Esophagus squamous epithelium (tissue), 5 donors: ENCODE measurements around the gene RALGAPA1. TPM values are rescaled to one million over a fixed set of nuclear protein-coding genes. Genes with fewer than 3 reads are reported as not detected.

Source experiments
- DNase-seq: peaks from one replicate; lab custom pipeline; 2025; lab: John Stamatoyannopoulos, UW
- H3K27ac ChIP-seq, 4 donors: fragments of 200-600 bp; sonication (generic); one replicate each; pipeline ENCODE4 v1.5.1; 2016 to 2019; ENCODE audit warnings: mild to moderate bottlenecking in 1 of 4
- H3K27me3 ChIP-seq, 4 donors: fragments of 200-600 bp; sonication (generic); 1 replicate in 3 of 4; 2 replicates in 1 of 4; pipeline versions ENCODE4 v1.5.1 to v1.6.0; 2017 to 2021; ENCODE audit warnings: antibody characterized with exemption in 1 of 4
- H3K36me3 ChIP-seq, 3 donors: fragments of 200-600 bp; sonication (generic); one replicate each; pipeline ENCODE4 v1.5.1; 2016 to 2019
- H3K4me1 ChIP-seq, 3 donors: fragments of 200-600 bp; sonication (generic); one replicate each; pipeline ENCODE4 v1.5.1; 2017 to 2019
- H3K4me3 ChIP-seq, 4 donors: fragments of 200-600 bp; sonication (generic); 1 replicate in 3 of 4; 2 replicates in 1 of 4; pipeline ENCODE4 v1.5.1; 2016 to 2019; ENCODE audit warnings: mild to moderate bottlenecking in 2 of 4, moderate library complexity in 1 of 4
- H3K9me3 ChIP-seq, 3 donors: fragments of 200-600 bp; sonication (generic); one replicate each; pipeline ENCODE4 v1.5.1; 2016 to 2019
- POLR2A ChIP-seq, 4 donors: fragments of 450-650 bp; IDR thresholded peaks; one replicate each; pipeline ENCODE4 v1.6.1; 2017; ENCODE audit warnings: antibody characterized with exemption in 4 of 4, mild to moderate bottlenecking in 4 of 4, moderate library complexity in 3 of 4
- WGBS, 2 donors: methylation state at CpG; one replicate each; pipeline ENCODE4 v1.1.5; 2018; 5-methylcytosine and 5-hydroxymethylcytosine counted together
- intact Hi-C: fragments of 100-400 bp; cut with DNase I; formaldehyde crosslinking; loops from one replicate; pipeline ENCODE4 v1.15.0; 2022
- total RNA-seq, 4 donors: library from RNA; depleted of rRNA; stranded (reverse); fragments of >200 nt; gene quantifications; one replicate each; pipeline ENCODE4 v1.1.0, GENCODE V29; 2016
- TF ChIP-seq, protein P1 (sequence below), 6 experiments: fragments of 450-650 bp in 4 of 6; fragments of 200-600 bp in 2 of 6; sonication (generic) in 2 of 6; IDR thresholded peaks; one replicate each; pipeline ENCODE4 v1.5.1; 2016 to 2019; ENCODE audit warnings: antibody characterized with exemption in 6 of 6, mild to moderate bottlenecking in 4 of 6, moderate library complexity in 4 of 6
- donor health status: DM: yes; HTN: yes; CAD: no.

Gene RALGAPA1
- total RNA-seq, 4 donors from 2014 or later: 22.5 to 78.6 (median 39.8) TPM

GRCh38 chr14:35531960-35532747 lies 276.9 kb downstream of the RALGAPA1 start:
- peaks cover 26 to 33% (median 27%) of the 10 kb centered on the region in 3 donors for H3K4me1 ChIP-seq
- no peak for DNase-seq
- H3K27me3 ChIP-seq: peaks cover 4 to 84% (median 28%) of the 10 kb centered on the region in 4 donors

GRCh38 chr14:35526962-35527361 lies 282.1 kb downstream of the RALGAPA1 start:
- H3K36me3 ChIP-seq: no peaks in the 10 kb centered on the region
- H3K4me3 ChIP-seq: no peak overlapping the region
- TF ChIP-seq POLR2A (IDR thresholded peaks at IDR 0.05): no peak
- 83 to 84% methylated on average over 2 of the region's 2 CpGs for WGBS, 2 donors
- no peaks in the 10 kb centered on the region for H3K9me3 ChIP-seq
- H3K27me3 ChIP-seq: peaks cover 0 to 36% (median 5%) of the 10 kb centered on the region in 4 donors
- H3K4me1 ChIP-seq: no peaks in the 10 kb centered on the region
- H3K27ac ChIP-seq: no peak overlapping the region
- DNase-seq: no peak
- intact Hi-C loops: no loop called here

More at GRCh38 chr14:35531960-35532747, 276.9 kb downstream of the RALGAPA1 start:
- intact Hi-C loops: no loop called here
- no peak overlapping the region for H3K27ac ChIP-seq
- no peak overlapping the region for H3K4me3 ChIP-seq
- H3K9me3 ChIP-seq: no peaks in the 10 kb centered on the region
- TF ChIP-seq POLR2A (IDR thresholded peaks at IDR 0.05): no peak
- TF ChIP-seq, protein P1, sequence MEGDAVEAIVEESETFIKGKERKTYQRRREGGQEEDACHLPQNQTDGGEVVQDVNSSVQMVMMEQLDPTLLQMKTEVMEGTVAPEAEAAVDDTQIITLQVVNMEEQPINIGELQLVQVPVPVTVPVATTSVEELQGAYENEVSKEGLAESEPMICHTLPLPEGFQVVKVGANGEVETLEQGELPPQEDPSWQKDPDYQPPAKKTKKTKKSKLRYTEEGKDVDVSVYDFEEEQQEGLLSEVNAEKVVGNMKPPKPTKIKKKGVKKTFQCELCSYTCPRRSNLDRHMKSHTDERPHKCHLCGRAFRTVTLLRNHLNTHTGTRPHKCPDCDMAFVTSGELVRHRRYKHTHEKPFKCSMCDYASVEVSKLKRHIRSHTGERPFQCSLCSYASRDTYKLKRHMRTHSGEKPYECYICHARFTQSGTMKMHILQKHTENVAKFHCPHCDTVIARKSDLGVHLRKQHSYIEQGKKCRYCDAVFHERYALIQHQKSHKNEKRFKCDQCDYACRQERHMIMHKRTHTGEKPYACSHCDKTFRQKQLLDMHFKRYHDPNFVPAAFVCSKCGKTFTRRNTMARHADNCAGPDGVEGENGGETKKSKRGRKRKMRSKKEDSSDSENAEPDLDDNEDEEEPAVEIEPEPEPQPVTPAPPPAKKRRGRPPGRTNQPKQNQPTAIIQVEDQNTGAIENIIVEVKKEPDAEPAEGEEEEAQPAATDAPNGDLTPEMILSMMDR (IDR thresholded peaks at IDR 0.05): no peak
- no peaks in the 10 kb centered on the region for H3K36me3 ChIP-seq
- 91 to 100% methylated on average over 1 of the region's 1 CpG for WGBS, 2 donors

GRCh38 chr14:35525695-35526094 lies 283.4 kb downstream of the RALGAPA1 start:
- Histone ChIP-seq H3K27ac (no peak overlapping the region), H3K36me3 (no peaks in the 10 kb centered on the region), H3K27me3 (peaks cover 0 to 24% (median 0%) of the 10 kb centered on the region in 4 donors), H3K4me1 (no peaks in the 10 kb centered on the region), H3K9me3 (no peaks in the 10 kb centered on the region), H3K4me3 (no peak overlapping the region)
- intact Hi-C loops: no loop called here
- 90 to 92% methylated on average over 3 of the region's 3 CpGs for WGBS, 2 donors
- TF ChIP-seq, protein P1 (IDR thresholded peaks at IDR 0.05): no peak
- TF ChIP-seq POLR2A (IDR thresholded peaks at IDR 0.05): no peak
- DNase-seq: no peak

- TF ChIP-seq POLR2A (IDR thresholded peaks at IDR 0.05): no peak
- TF ChIP-seq, protein P1 (IDR thresholded peaks at IDR 0.05): no peak
- no peaks in the 10 kb centered on the region for H3K4me1 ChIP-seq
- intact Hi-C loops: no loop called here
- no peak for DNase-seq
- H3K36me3 ChIP-seq: no peaks in the 10 kb centered on the region
- no peaks in the 10 kb centered on the region for H3K27me3 ChIP-seq
- no peaks in the 10 kb centered on the region for H3K9me3 ChIP-seq
- 63 to 66% methylated on average over 2 of the region's 2 CpGs for WGBS, 2 donors
- H3K4me3 ChIP-seq: no peak overlapping the region
- no peak overlapping the region for H3K27ac ChIP-seq
These were observed 289.1 kb downstream of the RALGAPA1 start for GRCh38 chr14:35519986-35520385.

DNA sequence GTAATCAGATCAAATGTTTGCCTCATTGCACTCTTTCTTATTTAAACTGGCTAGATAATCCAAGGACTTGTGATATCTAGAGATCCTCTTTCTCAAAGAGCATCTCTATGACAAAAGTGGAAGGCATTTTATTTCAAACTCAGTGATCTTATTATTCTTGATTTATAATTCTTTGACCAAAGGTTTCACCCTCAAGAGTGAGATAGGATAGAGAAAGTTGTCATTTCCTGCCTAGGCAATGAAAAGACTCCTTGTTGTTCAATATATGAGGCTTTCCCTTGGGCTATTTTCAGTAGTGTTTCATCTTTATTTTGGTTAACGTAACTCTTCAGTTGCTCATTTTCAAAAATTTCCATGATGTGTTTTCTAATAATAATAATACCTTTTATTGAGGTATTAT lies 293.2 kb downstream of the RALGAPA1 start:
- no peak overlapping the region for H3K4me3 ChIP-seq
- WGBS, 2 donors: 83 to 88% methylated on average over 1 of the region's 1 CpG
- no peak overlapping the region for H3K27ac ChIP-seq
- H3K9me3 ChIP-seq: no peaks in the 10 kb centered on the region
- TF ChIP-seq, protein P1 (IDR thresholded peaks at IDR 0.05): no peak
- TF ChIP-seq POLR2A (IDR thresholded peaks at IDR 0.05): no peak
- intact Hi-C loops: no loop called here
- no peak for DNase-seq
- H3K4me1 ChIP-seq: no peaks in the 10 kb centered on the region
- no peaks in the 10 kb centered on the region for H3K27me3 ChIP-seq
- no peaks in the 10 kb centered on the region for H3K36me3 ChIP-seq
